Activated naive CD4-positive, alpha-beta T cell (primary cell): ENCODE data around the gene CAPN2.

ENCODE experiments used
- DNase-seq, 4 experiments: peaks; one replicate each; lab custom pipeline; 2025; lab: John Stamatoyannopoulos, UW

The CAPN2 gene

DNA sequence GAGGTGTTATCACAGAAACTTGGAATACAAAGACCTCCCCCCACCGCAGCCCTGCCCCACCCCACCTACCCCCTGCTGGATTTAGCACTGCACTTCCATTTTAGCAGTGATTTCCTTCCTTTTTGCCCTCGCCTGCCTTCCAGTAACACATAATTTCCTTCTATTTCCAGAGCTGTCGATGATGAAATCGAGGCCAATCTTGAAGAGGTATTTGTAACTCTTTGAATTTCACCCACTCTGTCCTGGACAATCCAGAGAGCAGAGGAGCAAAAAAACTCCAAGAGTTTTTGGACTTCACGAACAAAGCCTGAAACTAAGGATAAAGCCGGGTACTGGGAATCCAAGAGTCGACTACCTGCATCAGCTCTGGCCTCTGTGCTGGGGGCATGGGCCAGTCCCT lies 49.1 kb downstream of the CAPN2 start:
- no peak for DNase-seq

DNA sequence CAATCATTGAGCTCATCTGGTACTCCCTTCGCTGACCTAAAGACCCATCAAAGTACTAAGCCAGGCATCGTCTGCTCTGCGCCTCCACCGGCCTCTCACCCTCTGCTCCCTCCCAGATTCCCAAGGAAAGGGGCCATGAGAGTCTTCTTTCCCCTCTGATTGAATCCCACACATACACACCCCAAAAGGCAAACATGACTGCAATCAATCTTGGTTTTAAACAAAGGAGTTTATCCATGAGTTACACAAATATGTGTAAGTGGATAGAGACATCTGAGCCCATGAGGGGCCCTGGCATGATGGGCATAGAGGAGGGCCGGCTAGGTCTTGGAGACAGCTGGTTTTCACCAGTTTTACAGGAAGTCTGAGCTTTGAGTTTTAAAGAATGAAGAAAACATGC lies 50.9 kb downstream of the CAPN2 start:
- no peak for DNase-seq

DNA sequence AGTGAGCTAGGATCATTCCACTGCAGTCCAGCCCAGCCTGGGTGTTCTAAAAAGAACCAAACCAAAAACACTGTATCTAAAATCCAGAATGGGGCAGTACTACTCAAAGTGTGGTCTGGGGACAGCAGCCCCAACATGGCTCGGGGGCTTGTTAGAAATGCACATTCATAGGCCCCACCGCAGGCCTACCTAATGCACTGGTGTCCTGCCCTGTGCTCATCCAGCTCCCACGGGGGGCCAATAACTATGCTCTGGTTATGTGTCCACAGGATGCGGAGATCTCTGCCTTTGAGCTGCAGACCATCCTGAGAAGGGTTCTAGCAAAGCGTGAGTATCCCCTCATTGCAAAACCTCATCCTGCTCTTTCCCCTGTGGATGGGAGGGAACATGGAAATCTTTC lies 51.5 kb downstream of the CAPN2 start:
- no peak for DNase-seq

DNA sequence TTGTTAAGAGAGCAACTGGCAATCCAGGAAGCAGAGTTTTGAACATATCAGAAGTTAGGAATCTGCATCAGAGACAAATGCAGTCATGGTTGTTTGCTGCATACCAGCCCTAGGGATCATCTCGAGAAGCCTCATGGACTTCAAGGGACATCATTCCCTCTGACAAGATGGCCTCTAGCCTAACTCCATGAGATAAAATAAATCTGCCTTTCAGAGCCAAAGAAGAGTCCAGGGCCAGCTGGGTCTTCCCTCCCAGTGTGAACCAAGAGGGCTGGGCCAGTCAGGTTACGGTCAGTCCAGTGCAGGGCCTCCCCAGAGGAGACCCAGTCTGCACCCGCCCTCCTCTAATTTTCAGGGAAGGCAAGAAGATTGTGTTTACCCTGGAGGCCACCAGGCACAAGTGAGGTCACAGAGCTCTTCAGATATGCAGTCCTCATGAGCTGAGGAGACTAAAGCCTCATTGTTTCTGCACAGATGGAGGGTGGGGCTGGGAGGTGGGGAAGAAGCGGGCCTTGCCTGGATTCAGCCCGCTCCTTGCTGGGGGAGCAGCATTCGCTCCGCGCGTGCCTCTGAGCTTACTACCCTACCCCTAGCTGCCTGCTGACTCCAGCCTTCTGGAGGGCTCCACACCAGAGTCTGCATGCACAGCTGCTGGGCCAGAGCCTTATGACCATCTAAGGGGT lies 52.8 kb downstream of the CAPN2 start:
- DNase-seq: no peak

DNA sequence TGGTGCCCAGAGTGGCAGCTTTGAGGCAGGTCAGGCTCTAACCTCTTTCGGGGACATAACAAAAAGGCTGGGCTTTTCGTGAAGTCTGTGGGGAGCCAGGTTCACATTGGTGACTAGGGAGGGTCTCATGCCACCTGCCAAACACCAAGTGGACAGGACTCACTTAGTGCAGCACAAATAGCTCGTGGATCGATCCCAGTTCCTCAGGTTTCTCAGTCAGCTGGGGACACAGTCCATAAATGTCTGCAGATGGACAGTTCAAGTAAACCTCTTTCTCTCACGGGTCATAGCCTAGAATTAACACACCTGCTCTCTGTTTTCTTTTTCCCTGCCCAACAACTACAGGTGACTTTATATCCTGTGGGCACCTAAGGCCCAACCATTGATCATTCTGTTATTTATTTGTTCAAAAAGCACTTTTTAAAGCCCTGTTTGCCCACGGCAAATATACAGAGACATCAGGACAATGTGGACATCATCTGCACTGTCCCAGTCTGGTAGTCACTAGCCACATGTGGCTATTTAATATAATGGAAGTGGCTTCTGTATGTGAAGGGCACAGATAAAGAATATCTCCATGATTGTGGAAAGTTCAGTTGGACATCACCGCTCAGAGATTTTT lies 53.5 kb downstream of the CAPN2 start:
- DNase-seq: no peak

DNA sequence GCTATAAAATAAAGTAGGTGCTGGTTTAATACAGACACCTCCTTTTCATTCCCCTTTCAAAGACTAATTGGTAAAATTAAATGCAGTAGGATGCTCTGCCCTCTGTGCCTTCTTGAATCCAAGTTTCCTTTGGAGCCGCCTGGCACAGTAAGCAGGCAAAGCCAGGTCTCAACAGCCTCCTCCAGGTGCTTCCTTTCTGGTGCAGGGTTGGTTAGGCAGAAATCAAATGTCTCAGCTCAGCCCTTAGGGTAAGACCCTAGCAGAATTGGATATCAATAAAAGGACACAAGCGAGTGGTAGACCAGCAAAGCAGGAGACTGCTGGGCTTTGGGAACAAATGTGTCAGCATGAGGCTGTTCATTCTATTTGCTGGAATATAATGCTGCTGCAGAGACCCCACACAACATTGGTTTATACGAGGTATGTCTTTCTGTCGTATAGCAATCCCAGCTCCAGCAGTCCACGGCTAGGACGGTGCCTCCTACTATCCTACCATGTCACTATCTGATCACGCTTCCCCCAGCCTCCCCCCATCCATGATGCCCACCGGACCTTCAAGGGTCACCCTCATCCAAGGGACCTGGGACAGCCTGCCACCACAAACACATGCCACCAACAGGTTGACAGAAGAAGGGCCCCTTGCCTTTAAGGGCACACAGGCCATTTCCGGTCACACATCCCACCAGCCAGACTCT lies 58.4 kb downstream of the CAPN2 start:
- no peak for DNase-seq

DNA sequence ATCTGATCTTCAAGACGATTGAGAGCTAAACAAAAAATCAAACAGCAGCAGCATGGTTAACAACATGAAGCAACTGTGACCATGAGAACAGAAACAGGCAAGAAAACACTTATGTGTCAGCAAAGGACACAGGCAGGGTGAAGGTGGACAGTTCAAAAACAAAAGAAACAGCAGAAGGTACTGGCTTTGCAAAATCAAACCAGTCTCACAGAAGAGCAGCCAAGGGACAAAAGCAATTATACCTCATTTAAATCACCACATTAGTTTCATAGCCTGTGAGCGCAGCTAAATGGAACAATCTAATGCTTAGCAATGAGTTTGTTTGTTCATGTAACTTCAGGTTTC lies 59.1 kb downstream of the CAPN2 start:
- no peak for DNase-seq

DNA sequence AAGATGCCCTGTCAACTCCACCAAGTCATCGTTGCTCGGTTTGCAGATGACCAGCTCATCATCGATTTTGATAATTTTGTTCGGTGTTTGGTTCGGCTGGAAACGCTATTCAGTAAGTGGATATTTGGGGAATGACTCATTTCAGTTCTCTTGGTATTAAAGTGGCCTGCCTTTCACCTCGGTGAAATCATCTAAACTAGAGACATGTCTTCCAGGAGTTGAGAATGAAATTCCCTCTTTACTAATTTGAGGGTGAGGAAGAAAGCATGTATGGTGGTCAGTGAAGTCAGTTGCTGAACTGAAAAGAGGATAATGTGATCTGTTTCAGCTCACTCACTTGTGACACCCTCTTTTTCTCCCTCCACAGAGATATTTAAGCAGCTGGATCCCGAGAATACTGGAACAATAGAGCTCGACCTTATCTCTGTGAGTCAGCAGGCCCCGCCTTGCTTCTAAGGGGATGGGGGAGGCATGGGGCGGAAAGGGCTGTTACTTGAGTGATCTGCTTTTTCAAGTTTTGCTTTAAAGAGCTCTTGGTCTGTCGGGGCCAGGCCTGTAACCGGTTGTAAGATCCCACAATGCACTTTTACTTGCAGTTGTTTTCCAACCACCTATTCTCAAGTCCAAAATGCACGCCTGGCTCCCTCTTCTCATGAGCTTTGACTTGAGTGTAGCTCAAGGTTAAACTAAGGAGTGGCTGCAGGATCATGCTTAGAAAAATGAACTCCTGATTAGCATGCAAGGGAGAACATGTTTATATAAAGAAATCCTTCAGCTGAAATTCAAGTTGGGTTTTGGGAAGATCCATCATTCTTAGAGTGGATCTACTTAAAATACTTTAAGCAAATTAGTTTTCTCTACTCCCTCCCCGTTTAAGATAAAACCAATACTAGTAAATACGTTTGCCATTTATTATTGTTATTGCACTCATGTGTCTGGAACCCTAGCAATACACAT lies 59.8 kb downstream of the CAPN2 start:
- no peak for DNase-seq

DNA sequence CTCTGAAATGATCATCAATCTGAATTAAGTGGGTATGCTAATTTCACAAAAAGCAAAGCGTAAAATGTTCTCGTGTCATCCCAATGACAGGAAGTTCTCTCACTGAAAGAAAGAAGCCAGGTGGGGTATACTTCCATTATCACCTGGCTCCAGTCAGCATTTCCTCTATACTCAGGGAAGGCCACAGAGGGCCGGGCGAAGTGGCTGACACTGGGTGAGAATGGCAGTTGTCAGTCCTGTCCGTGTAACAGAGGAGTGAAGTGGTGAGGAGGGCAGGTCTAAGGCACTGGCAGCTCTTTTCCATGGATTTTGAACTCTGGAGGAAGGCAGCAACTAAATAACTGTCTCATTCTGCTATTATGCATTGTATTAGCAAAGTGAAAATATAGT lies 60.4 kb downstream of the CAPN2 start:
- DNase-seq: no peak

DNA sequence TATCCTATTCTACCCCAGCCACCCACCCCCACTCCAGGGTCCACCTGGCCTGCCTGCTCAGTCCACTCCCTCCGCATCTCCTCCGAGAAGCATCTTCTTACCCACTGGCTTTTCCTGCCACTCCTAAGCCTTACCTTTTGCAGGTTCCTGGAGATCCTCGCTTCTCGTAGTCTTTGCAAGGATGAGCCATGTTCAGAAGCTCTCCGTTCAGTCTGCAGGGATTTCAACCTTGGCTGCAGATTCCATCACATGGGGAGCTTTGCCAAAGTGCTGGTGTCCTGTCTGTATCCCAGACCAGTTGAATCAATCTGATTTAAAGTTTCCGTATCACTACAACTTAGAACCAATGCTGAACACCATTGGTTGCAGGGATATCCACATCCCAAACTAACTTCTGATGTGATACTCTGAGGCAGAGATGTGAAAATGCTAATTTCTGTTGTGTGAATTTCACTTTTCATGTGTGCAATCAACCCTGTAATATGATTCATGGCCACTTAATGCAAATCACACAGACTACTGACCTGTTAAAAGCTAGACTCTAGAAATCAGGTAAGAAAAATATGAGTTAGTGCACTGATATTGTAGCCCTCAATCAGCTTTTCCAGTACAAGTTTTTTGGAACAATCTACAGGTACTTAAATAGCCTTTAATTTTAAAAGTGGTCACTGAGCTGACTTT lies 61.9 kb downstream of the CAPN2 start:
- no peak for DNase-seq

DNA sequence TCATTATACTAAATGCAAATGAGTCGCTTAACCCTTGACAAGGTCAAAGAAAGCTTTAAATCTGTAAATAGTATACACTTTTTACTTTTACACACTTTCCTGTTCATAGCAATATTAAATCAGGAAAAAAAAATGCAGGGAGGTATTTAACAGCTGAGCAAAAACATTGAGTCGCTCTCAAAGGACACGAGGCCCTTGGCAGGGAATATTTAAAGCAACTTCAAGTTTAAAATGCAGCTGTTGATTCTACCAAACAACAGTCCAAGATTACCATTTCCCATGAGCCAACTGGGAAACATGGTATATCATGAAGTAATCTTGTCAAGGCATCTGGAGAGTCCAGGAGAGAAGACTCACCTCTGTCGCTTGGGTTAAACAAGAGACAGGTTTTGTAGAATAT lies 62.7 kb downstream of the CAPN2 start:
- DNase-seq: no peak

DNA sequence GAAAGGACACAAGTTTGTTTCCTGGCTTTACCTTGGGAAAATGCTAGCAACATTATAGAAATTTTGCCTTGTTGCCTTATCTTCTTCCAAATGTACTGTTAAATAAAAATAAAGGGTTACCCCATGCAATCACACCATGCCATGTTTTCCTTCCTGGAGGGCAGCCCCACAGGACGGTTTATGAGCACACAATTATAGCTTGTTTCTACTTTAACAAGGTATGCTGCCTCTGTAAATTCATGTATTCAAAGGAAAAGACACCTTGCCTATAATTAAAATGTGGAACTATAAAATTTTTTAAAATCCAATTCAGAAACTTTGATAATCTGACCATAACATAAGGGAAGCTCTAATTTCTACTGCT lies 63.4 kb downstream of the CAPN2 start:
- DNase-seq: no peak

DNA sequence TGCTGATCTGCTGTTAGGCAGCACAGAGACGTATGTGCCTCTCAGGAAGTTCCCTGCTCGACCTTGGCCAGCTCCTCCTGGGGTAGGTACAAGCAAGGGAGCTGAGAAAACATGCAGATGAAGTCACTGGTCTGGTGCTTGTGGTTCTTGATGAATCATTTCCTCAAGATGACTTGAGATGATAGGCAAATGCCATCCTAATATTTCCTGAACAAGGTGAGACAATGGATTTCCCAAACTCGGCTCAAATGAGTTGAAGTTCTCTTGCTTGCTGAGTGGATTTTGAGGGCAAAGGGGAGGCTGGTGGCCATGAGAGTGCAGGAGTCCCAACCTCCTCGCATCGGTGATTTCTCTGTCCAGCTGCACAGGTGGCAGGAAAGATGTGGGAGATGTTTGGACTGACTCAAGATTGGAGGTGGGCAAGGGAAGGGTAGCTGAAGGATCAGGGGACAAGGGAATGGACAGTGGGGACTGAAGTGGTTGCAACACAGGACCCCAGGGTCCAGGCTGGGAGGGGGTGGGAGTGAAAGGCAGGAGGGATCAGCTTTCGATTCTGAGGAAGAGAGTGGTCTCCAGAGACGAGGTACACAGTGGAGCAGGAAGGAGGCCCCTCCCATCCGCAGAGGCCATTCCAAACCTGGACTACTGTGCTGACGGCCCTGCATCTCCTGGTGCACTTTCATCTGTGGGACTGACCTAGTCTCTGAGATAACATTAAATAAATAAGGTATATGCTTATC lies 63.9 kb downstream of the CAPN2 start:
- no peak for DNase-seq

DNA sequence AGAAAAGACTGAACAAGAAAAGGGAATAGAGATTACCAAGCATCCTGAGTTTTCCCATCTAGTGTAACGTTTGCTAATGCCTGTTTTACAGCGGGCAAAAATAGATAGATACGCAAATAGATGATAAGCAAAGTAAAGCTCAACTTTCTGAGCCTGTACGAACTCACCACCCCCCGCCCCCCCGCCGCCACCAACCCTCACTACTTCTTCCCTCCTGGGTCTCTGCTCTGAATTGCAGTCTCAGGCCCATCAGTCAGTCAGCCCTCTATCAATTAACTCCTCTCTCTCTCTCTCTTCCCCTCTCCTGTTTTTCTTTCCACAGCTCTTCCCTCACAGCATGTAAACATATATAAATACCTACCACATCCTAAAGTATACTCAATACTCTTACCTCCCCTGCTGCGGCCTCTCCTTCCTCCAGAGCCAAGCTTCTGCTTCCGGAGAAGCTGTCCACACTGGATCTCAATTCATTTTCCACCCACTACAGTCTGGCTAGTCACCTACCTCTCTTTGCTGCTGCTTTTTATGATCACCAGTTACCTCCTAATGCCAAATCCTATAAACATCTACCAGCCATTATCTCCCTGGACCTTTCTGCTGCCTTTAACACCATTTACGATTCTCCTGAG lies 64.6 kb downstream of the CAPN2 start:
- DNase-seq: no peak

DNA sequence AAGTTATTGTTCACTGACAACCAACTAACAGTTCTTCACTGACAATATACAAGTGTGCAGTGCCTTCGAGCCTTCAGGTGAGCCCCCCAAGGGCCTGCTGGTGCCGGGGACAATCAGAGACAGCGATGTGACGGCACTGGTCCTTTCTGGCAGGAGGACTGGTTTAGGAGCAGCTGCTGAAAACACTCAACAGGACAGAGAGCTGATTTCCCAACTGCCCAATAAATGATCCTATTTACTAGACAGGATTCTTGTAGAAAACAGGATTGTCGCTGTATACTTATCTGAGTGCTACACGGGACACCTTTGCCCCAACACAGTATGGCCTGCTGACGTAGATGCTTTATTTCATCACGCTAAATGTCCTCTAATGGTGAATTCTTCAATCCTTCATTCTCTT lies 68.0 kb downstream of the CAPN2 start:
- no peak for DNase-seq

DNA sequence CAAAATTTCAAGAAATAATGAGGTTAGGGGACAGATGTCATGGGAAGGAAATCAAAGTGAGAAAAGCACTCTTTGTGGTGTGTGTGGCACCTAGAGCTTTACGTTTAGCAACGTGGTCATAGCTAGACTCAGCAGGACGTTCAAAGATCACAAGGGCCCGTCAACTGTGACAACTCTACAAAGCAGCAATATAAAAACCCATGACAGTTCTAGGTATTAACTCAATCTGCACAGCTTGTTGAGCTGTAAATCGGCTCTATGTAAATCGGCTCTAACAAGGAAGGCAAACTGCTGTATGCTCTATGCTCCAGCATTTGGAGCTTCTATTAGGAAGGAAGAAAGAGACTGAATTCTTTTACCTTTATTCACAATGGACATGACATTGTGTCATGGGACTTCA lies 68.6 kb downstream of the CAPN2 start:
- no peak for DNase-seq

DNA sequence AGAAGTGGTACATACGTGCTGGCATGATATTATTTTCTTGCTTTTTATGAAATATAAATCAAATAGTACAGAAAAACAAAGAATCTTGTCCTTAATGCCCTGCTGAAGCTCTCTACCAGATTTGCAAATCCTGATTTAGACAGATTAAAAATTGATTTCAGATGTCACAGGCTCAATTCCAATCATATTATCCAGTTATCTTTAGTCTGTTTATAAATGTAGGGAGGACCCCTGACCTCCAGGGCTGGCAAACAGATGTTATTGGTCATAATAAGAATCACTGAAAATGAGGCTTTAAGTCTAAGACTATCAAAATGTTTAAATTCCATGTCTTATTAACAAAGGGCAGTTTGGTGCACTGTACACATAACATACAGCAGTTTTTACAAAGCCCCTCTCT lies 71.3 kb downstream of the CAPN2 start:
- no peak for DNase-seq

DNA sequence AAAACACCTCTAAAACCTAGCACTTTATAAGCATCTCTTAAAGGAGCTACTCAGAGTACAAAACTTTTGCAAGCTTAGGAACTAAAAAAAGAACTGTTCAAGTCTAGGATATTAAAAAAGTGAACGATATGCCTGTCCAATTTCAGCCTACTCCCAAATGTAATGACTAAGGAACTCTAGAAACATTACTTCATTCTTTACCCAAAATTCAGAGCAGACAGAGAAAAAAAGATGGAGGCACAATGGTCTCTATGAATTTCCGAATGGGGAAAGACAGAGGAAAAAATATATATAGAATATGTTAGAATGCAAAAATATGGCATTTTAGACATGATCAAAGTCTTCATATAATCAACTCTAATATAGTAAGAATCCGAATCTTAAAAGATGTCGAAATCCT lies 72.2 kb downstream of the CAPN2 start:
- DNase-seq: no peak

DNA sequence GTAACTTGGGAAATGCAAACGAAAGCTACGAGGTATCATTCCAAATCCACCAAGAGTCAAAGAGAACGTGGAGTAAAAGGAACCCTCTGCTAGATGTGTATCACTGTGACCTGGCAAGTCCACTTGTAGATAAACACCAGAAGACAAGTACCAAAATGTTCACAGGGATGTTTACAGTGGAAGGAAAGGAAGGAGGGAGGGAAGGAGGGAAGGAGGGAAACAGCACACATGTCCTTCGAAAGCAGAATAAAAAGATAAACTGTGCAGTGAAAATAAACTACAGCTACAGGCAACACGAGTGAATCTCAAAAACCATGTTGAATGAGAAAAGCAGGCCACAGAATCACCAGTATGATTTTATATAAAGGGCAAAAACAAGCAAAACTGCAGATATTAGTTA lies 73.5 kb downstream of the CAPN2 start:
- no peak for DNase-seq

DNA sequence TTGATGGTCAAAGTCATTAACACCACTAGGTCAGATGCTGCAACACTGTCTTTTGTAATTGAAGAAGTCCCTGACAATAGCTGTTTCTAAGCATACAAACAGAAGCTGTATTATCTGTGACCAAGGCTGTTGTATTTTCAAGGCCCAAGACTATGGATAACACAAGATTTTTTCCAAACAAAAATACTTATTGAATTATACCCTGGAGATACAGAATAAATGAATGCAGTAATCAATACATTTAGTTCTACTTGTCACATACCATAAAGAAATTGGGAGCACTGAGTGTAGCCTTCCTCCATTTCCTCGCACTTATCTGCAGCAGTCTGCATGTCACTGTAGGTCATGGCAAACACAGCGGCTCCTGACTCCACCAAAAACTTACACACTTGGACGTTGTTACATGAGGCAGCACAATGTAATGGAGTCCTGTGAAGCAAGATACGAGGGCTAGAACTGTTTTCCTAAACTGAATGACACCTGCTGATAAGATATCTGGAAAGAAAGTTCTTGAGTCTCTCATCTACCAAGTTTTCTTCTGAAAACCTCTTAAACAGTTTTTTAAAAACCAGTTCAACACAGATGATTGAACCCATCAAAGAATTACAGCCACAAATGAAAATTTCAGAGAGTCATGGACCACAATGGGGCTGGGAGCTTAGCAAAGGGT lies 76.5 kb downstream of the CAPN2 start:
- no peak for DNase-seq
